Panc1 (cell line): ENCODE results near the gene SLC16A7.

Experiments used
- CTCF ChIP-seq: fragments of 450-650 bp; IDR thresholded peaks from 2 replicates; pipeline ENCODE4 v1.5.1; 2017; ENCODE audit warnings: mild to moderate bottlenecking
- POLR2AphosphoS5 ChIP-seq: IDR thresholded peaks from 2 replicates; pipeline ENCODE4 v1.6.1; 2012; ENCODE audit warnings: mild to moderate bottlenecking, low read depth, low read length, moderate library complexity
- REST ChIP-seq, 2 experiments: IDR thresholded peaks; 2 replicates each; pipeline ENCODE4 v1.6.1; 2011 to 2012; ENCODE audit warnings: low read depth in 2 of 2, control low read depth in 1 of 2, low read length in 1 of 2, mild to moderate bottlenecking in 1 of 2, moderate library complexity in 1 of 2; ENCODE audit not compliant: insufficient read depth in 1 of 2
- SIN3A ChIP-seq: IDR thresholded peaks from 2 replicates; pipeline ENCODE4 v1.6.1; 2012; ENCODE audit warnings: low read depth, mild to moderate bottlenecking, low read length, moderate library complexity, borderline replicate concordance; ENCODE audit not compliant: insufficient read depth
- TCF7L2 ChIP-seq: IDR thresholded peaks from 2 replicates; pipeline ENCODE4 v1.6.1; 2011; ENCODE audit warnings: mild to moderate bottlenecking, low read depth, low read length, inconsistent platforms

- TF ChIP-seq CTCF: no peak
- TF ChIP-seq POLR2AphosphoS5: no peak
- TF ChIP-seq REST (IDR thresholded peaks at IDR 0.05; ENCODE audit: insufficient read depth in 1 of 2, low read depth in 2 of 2, low read length in 1 of 2): no peak
- TF ChIP-seq SIN3A: no peak
- TF ChIP-seq TCF7L2: no peak
Measured at GRCh38 chr12:59660921-59661597, 65.2 kb downstream of the SLC16A7 start.
